ENCODE data around the gene CLDN18.
A peak's percentile ranks its signal among the peaks of the same experiment; 100 is the strongest.

Gene CLDN18

GRCh38 chr3:138066383-138066782 lies 56.4 kb downstream of the CLDN18 start:
- DNase-seq: no peak
- Histone ChIP-seq H2AFZ (ENCODE audit: low read length) (no peak overlapping the region), H3K4me3 (ENCODE audit: low read length) (no peak overlapping the region), H3F3A (ENCODE audit: insufficient read depth, low read length) (no peaks in the 10 kb centered on the region), H3K27ac (ENCODE audit: low read length) (no peak overlapping the region), H3K4me1 (ENCODE audit: low read length) (no peaks in the 10 kb centered on the region), H4K20me1 (ENCODE audit: insufficient read depth, low read length) (no peaks in the 10 kb centered on the region), H3K4me2 (ENCODE audit: low read depth, low read length) (no peak overlapping the region), H3K36me3 (replicated peaks; ENCODE audit: insufficient read depth, low read length) (no peaks in the 10 kb centered on the region), H3K27me3 (replicated peaks; ENCODE audit: insufficient read depth, low read length) (no peaks in the 10 kb centered on the region; the same call in 1 of the 2 replicates), H3K9me3 (replicated peaks; ENCODE audit: insufficient read depth, low read length) (no peaks in the 10 kb centered on the region), H3K9me2 (replicated peaks; ENCODE audit: insufficient read depth, low read length) (no peaks in the 10 kb centered on the region), H3K79me2 (ENCODE audit: low read length) (no peaks in the 10 kb centered on the region), H3K9ac (ENCODE audit: low read length) (no peak overlapping the region)
- no peak for TF ChIP-seq CTCF (IDR thresholded peaks at IDR 0.05; ENCODE audit: low read length)
- TF ChIP-seq EZH2 (optimal IDR thresholded peaks at IDR 0.05; ENCODE audit: low read depth, low read length): no peak
- TF ChIP-seq EZH2phosphoT487 (IDR thresholded peaks at IDR 0.05; ENCODE audit: low read length): no peak

- Histone ChIP-seq H4K20me1 (ENCODE audit: insufficient read depth, low read length) (no peaks in the 10 kb centered on the region), H3K4me1 (ENCODE audit: low read length) (no peaks in the 10 kb centered on the region), H3K4me2 (ENCODE audit: low read depth, low read length) (no peak overlapping the region), H3K9me3 (replicated peaks; ENCODE audit: insufficient read depth, low read length) (no peaks in the 10 kb centered on the region), H3K27me3 (replicated peaks; ENCODE audit: insufficient read depth, low read length) (no peaks in the 10 kb centered on the region; the same call in 1 of the 2 replicates), H3K36me3 (replicated peaks; ENCODE audit: insufficient read depth, low read length) (no peaks in the 10 kb centered on the region), H3K27ac (ENCODE audit: low read length) (no peak overlapping the region), H3K9ac (ENCODE audit: low read length) (no peak overlapping the region), H3K4me3 (ENCODE audit: low read length) (no peak overlapping the region), H3K9me2 (replicated peaks; ENCODE audit: insufficient read depth, low read length) (no peaks in the 10 kb centered on the region), H3F3A (ENCODE audit: insufficient read depth, low read length) (no peaks in the 10 kb centered on the region), H3K79me2 (ENCODE audit: low read length) (no peaks in the 10 kb centered on the region), H2AFZ (ENCODE audit: low read length) (no peak overlapping the region)
- no peak for DNase-seq
- no peak for TF ChIP-seq CTCF (IDR thresholded peaks at IDR 0.05; ENCODE audit: low read length)
- TF ChIP-seq EZH2phosphoT487 (IDR thresholded peaks at IDR 0.05; ENCODE audit: low read length): no peak
- no peak for TF ChIP-seq EZH2 (optimal IDR thresholded peaks at IDR 0.05; ENCODE audit: low read depth, low read length)
Measured at GRCh38 chr3:138066972-138067371, 57.0 kb downstream of the CLDN18 start.

- H3K27ac ChIP-seq (ENCODE audit: low read length): no peak overlapping the region
- H3K4me2 ChIP-seq (ENCODE audit: low read depth, low read length): no peak overlapping the region
- H3K27me3 ChIP-seq (replicated peaks; ENCODE audit: insufficient read depth, low read length): no peaks in the 10 kb centered on the region; the same call in 1 of the 2 replicates
- peak overlapping the region; percentile 42 for H2AFZ ChIP-seq (ENCODE audit: low read length)
- H3K36me3 ChIP-seq (replicated peaks; ENCODE audit: insufficient read depth, low read length): no peaks in the 10 kb centered on the region
- no peaks in the 10 kb centered on the region for H3K4me1 ChIP-seq (ENCODE audit: low read length)
- no peak for TF ChIP-seq EZH2 (optimal IDR thresholded peaks at IDR 0.05; ENCODE audit: low read depth, low read length)
- no peak for TF ChIP-seq EZH2phosphoT487 (IDR thresholded peaks at IDR 0.05; ENCODE audit: low read length)
- no peak for TF ChIP-seq CTCF (IDR thresholded peaks at IDR 0.05; ENCODE audit: low read length)
- H3K9me2 ChIP-seq (replicated peaks; ENCODE audit: insufficient read depth, low read length): no peaks in the 10 kb centered on the region
- no peaks in the 10 kb centered on the region for H3K79me2 ChIP-seq (ENCODE audit: low read length)
- no peaks in the 10 kb centered on the region for H3K9me3 ChIP-seq (replicated peaks; ENCODE audit: insufficient read depth, low read length)
- no peak overlapping the region for H3K4me3 ChIP-seq (ENCODE audit: low read length)
- H4K20me1 ChIP-seq (ENCODE audit: insufficient read depth, low read length): no peaks in the 10 kb centered on the region
- no peak for DNase-seq
- H3F3A ChIP-seq (ENCODE audit: insufficient read depth, low read length): no peaks in the 10 kb centered on the region
- H3K9ac ChIP-seq (ENCODE audit: low read length): no peak overlapping the region
Measured at GRCh38 chr3:138068046-138068445, 58.1 kb downstream of the CLDN18 start.

Measured in MM.1S (cell line).